HUES64 (cell line): Measurements from ENCODE around the gene IL4R.

Experiments used
- H3K27ac ChIP-seq: 2 replicates; pipeline ENCODE4 v1.7.0; 2013; ENCODE audit warnings: low read depth, low read length, inconsistent platforms
- H3K27me3 ChIP-seq: 2 replicates; pipeline ENCODE4 v1.6.1; 2013; ENCODE audit warnings: mild to moderate bottlenecking, low read length; ENCODE audit not compliant: insufficient read depth
- H3K36me3 ChIP-seq: 2 replicates; pipeline ENCODE4 v1.6.1; 2013; ENCODE audit warnings: mild to moderate bottlenecking, low read length; ENCODE audit not compliant: insufficient read depth
- H3K4me1 ChIP-seq: 2 replicates; pipeline ENCODE4 v1.6.1; 2013; ENCODE audit warnings: mild to moderate bottlenecking, low read length, moderate library complexity; ENCODE audit not compliant: insufficient read depth
- H3K4me3 ChIP-seq: 2 replicates; pipeline ENCODE4 v1.5.1; 2013; ENCODE audit warnings: mild to moderate bottlenecking, low read length, moderate library complexity
- H3K9ac ChIP-seq: 2 replicates; pipeline ENCODE4 v1.6.1; 2013; ENCODE audit warnings: mild to moderate bottlenecking, low read depth, low read length
- H3K9me3 ChIP-seq: 2 replicates; pipeline ENCODE4 v1.6.1; 2013; ENCODE audit warnings: low read depth, low read length; ENCODE audit not compliant: insufficient read depth
- WGBS: fragments of 150-250, 120-280 bp; methylation state at CpG from one replicate; pipeline ENCODE4 v1.1.7; 2013; ENCODE audit warnings: missing lambda C conversion rate; 5-methylcytosine and 5-hydroxymethylcytosine counted together

IL4R gene

DNA sequence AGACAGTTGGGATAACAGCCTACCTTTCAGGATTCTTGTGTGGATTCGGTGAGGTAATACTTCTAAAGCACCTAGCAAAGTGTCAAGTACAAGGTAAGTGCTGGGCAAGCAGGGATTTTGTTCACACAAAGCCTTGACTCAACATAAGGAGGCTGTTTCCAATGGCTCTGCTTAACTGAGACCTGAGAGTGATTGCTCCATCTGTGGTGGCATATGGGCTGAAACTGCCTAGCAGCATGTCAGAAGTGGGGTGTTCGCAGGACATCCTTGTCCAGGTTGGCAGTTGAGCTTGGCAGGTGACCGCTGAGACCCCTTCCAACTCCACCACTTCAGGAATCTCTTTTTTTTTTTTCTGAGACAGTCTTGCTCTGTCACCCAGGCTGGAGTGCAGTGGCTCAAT is 19.8 kb downstream of the IL4R start:
- Histone ChIP-seq H3K4me3 (no peak overlapping the region), H3K27ac (no peak overlapping the region), H3K4me1 (peaks cover 10% of the 10 kb centered on the region; the same call in 1 of the 2 replicates), H3K9me3 (0 out of 2 replicates have a peak, but pooled peaks cover 2% of the 10 kb centered on the region), H3K9ac (no peak overlapping the region), H3K36me3 (peaks cover 8% of the 10 kb centered on the region; the same call in 1 of the 2 replicates), H3K27me3 (no peaks in the 10 kb centered on the region)
- 89% methylated on average over 3 of the region's 3 CpGs for WGBS

DNA sequence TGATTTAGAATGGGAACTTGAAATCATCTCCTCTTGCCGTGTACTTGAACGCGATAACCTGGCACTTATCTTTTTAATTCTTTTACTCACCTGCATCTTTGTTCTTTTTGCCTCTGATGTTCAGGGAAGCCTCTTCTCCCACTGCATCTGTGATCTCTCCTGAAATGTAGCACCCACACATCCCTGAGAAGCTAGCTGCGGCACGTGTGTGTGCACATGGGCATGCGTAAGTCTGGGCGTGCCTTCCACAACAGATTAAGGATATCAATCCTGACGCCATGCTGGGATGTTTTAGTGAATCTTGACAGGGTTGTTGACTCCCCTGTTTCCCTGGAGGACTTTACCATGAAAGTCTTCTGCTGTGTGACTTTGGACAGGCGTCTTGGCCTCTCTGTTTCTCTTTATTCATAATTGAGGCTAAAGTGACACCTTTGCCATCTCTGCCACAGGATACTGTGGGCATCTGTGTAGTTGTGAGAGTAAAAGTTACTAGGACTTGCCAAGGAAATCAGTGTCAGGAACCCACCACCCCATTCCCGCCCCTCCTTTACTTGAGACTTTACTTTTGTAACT is 20.5 kb downstream of the IL4R start:
- Histone ChIP-seq H3K4me1 (peaks cover 10% of the 10 kb centered on the region; the same call in 1 of the 2 replicates), H3K27me3 (no peaks in the 10 kb centered on the region), H3K9ac (no peak overlapping the region), H3K9me3 (no peaks in the 10 kb centered on the region), H3K4me3 (no peak overlapping the region), H3K36me3 (peaks cover 8% of the 10 kb centered on the region; the same call in 1 of the 2 replicates), H3K27ac (no peak overlapping the region)
- WGBS = 96% methylated on average over 10 of the region's 10 CpGs

DNA sequence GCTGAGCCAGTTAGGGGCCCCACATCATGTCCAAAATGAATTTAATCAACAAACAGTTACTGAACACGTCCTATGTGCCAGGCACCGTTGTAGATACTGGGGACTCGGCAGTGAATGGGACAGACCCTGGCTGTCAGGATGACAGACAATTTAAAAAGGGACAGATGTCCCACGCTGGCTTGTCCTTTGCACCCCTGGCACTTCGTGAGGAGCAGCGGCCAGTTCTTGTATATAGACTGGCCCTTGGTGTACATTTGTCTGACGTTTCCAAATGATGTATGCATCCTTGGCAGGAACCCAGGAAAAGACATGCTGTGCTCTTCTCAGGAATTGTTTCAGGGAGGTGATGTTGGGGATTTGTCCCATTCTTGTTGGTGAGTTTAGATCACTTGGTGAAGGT is 21.1 kb downstream of the IL4R start:
- Histone ChIP-seq H3K9me3 (no peaks in the 10 kb centered on the region), H3K36me3 (peaks cover 8% of the 10 kb centered on the region; the same call in 1 of the 2 replicates), H3K27me3 (no peaks in the 10 kb centered on the region), H3K27ac (no peak overlapping the region), H3K4me1 (peaks cover 10% of the 10 kb centered on the region; the same call in 1 of the 2 replicates), H3K9ac (no peak overlapping the region), H3K4me3 (no peak overlapping the region)
- 94% methylated on average over 7 of the region's 7 CpGs for WGBS

DNA sequence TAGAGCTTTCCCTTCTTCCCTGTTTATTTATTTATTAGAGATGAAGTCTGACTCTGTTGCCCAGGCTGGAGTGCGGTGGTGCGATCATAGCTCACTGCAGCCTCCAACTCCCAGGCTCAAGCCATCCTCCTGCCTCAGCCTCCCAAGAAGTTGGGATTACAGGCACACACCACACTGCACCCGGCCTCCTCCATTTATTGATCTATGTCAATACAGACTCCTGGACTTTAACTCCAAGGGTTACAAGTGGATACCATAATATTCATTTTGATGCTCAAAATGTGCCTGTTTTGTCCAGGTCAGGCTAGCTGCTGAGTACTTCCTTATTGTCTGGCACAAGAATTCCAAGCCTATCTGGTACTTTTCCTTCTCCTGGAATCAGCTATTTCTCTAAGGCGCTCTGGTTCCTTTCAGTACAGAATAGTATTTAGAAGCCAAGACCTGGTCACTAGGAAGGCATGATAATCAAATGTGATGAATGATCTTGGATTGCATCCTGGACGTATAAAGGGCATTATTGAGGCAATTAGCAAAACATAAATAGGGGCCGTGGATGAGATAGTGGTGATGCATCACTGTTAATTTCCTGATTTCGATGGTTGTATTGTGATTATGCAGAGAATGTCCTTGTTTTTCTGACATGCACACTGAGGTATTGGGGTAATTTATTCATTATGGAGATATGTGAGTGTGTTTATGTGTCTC is 21.7 kb downstream of the IL4R start:
- Histone ChIP-seq H3K27me3 (no peaks in the 10 kb centered on the region), H3K4me3 (no peak overlapping the region), H3K4me1 (peaks cover 7% of the 10 kb centered on the region; the same call in 1 of the 2 replicates), H3K27ac (no peak overlapping the region), H3K9ac (no peak overlapping the region), H3K9me3 (no peaks in the 10 kb centered on the region), H3K36me3 (peaks cover 8% of the 10 kb centered on the region; the same call in 1 of the 2 replicates)
- WGBS = 93% methylated on average over 7 of the region's 7 CpGs

DNA sequence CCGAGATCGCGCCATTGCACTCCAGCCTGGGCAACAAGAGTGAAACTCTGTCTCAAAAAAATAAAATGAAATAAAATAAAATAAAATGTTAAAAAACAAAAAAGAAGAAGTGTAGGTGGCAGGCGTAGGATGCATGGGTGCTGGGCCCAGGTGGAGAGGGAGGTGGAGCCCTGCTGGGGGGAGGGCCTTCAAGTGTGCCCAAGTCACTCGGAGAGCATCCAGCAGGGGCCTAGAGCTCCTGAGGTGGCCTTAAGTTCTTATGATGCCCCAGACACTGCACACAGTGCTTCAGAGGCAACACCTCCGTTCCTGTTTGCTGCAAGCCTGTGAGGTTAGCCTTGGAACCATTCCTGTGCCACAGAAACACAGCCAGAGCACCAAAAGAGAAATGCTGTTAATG is 23.2 kb downstream of the IL4R start:
- Histone ChIP-seq H3K27me3 (no peaks in the 10 kb centered on the region), H3K36me3 (peaks cover 1% of the 10 kb centered on the region; the same call in 1 of the 2 replicates), H3K9ac (no peak overlapping the region), H3K27ac (no peak overlapping the region), H3K9me3 (no peaks in the 10 kb centered on the region), H3K4me1 (peaks cover 2% of the 10 kb centered on the region; the same call in 1 of the 2 replicates), H3K4me3 (no peak overlapping the region)
- 89% methylated on average over 3 of the region's 6 CpGs for WGBS

DNA sequence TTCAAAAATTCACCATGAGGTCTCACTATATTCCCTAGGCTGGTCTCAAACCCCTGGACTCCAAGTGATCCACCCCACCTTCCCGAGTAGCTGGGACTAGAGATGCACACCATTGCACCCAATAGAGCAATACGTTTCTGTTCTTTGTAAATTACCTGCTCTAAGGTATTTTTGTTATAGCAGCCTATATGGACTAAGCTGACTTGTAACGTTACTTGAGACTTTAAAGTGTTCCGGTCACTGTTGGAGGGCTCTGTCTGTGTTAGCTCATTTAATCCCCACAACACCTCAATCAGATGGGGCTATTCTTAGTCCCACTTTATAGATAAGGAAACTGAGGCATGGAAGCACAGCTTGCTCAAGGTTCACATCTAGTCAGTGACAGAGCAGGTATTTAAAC is 25.4 kb downstream of the IL4R start:
- peaks cover 10% of the 10 kb centered on the region; the same call in 1 of the 2 replicates for H3K36me3 ChIP-seq
- no peaks in the 10 kb centered on the region for H3K27me3 ChIP-seq
- H3K9me3 ChIP-seq = no peaks in the 10 kb centered on the region
- no peak overlapping the region for H3K4me3 ChIP-seq
- no peak overlapping the region for H3K9ac ChIP-seq
- 98% methylated on average over 4 of the region's 4 CpGs for WGBS
- H3K4me1 ChIP-seq = no peaks in the 10 kb centered on the region
- H3K27ac ChIP-seq = no peak overlapping the region

DNA sequence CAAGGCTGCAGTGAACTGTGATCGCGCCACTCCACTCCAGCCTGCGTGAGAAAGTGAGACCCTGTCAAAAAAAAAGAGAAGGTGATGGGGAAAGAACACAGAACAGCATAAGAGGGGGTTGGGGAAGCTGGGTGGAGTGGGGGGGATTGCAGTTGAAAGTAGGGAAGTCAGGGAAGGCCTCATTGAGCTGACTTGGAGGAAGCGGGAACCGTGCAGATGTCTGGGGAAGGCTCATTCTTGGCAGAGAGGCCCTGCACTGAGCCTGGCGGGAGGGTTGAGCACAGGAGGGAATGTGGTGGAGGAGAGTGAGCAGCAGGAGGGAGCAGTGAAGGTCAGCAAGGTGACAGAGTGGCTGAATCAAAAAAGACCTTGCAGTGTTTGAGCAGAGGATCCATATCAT is 26.9 kb downstream of the IL4R start:
- Histone ChIP-seq H3K27me3 (no peaks in the 10 kb centered on the region), H3K36me3 (peaks cover 10% of the 10 kb centered on the region; the same call in 1 of the 2 replicates), H3K27ac (no peak overlapping the region), H3K9me3 (no peaks in the 10 kb centered on the region), H3K9ac (no peak overlapping the region), H3K4me1 (no peaks in the 10 kb centered on the region), H3K4me3 (no peak overlapping the region)
- 92% methylated on average over 6 of the region's 6 CpGs for WGBS

DNA sequence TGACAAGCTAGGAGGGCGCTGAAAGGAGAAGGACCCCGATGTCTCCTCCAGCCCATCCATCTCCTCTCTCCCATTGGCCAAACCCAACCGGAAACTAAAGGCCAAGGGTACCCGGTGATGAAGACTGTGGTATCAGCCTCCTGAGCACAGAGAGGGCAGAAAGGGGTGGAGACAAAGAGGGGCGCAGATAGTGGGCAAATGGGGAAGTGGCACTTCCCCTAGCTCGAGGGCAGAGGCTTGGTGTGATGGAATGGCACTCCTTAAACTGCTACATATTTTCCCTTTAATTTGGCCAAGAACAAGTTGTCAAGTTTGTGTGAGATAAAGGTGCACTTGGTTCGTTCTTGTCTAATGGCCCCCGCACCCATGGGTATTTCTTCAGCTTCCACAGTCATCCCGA is 27.8 kb downstream of the IL4R start:
- Histone ChIP-seq H3K27me3 (no peaks in the 10 kb centered on the region), H3K9ac (no peak overlapping the region), H3K27ac (no peak overlapping the region), H3K36me3 (peaks cover 12% of the 10 kb centered on the region; the same call in 1 of the 2 replicates), H3K4me3 (no peak overlapping the region), H3K4me1 (no peaks in the 10 kb centered on the region), H3K9me3 (no peaks in the 10 kb centered on the region)
- WGBS = 97% methylated on average over 8 of the region's 9 CpGs

DNA sequence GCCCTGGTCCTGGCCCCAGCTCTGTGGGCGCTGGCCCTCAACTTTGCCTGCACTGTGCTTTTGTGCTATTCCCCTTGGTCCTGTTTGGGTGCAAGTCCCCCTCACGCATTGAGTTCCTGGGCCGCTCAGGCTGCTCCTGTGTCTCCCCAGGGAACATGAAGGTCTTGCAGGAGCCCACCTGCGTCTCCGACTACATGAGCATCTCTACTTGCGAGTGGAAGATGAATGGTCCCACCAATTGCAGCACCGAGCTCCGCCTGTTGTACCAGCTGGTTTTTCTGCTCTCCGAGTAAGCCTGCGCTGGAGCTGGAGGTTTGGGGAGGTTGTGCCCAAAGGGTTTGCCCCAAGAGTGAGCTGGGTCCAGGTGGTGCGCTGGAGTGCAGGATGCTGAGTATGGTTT is 28.2 kb downstream of the IL4R start:
- 95% methylated on average over 11 of the region's 11 CpGs for WGBS
- Histone ChIP-seq H3K27me3 (no peaks in the 10 kb centered on the region), H3K4me3 (no peak overlapping the region), H3K36me3 (peaks cover 12% of the 10 kb centered on the region; the same call in 1 of the 2 replicates), H3K4me1 (no peaks in the 10 kb centered on the region), H3K27ac (no peak overlapping the region), H3K9ac (no peak overlapping the region), H3K9me3 (no peaks in the 10 kb centered on the region)

DNA sequence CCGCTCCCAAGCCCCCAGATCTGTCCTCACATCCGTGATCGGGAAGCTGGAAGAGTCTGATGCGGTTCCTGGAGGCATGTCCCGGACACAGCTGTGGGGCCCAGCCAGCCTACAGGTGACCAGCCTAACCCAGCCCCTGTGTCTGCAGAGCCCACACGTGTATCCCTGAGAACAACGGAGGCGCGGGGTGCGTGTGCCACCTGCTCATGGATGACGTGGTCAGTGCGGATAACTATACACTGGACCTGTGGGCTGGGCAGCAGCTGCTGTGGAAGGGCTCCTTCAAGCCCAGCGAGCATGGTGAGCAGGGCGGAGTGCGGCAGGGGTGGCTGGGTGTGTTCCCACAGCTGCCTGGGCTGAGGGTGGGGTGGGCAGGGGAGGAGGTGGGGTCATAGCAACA is 30.9 kb downstream of the IL4R start:
- Histone ChIP-seq H3K27ac (no peak overlapping the region), H3K4me3 (no peak overlapping the region), H3K36me3 (peaks cover 21% of the 10 kb centered on the region; the same call in 1 of the 2 replicates), H3K4me1 (no peaks in the 10 kb centered on the region), H3K27me3 (no peaks in the 10 kb centered on the region), H3K9me3 (no peaks in the 10 kb centered on the region), H3K9ac (no peak overlapping the region)
- 93% methylated on average over 15 of the region's 15 CpGs for WGBS

DNA sequence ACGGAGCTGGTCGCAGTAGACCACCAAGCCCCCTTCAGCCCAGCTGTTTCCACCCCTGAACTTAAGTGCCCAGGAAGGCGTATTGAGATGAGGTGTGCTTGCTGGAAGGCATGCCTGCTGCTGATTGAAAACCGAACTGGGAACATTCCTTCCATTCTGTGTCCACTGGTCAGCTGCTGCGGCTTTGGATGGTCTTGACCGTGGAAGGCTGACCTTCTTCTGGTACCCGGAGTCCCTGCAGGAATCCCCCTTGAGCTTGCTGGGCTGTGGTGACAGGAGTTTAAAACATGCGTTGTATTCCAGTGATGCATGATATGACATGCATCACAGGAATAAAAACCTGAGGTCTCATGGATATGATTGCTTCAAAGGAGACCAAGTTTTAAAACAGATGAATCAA is 31.4 kb downstream of the IL4R start:
- 94% methylated on average over 8 of the region's 8 CpGs for WGBS
- Histone ChIP-seq H3K9ac (no peak overlapping the region), H3K9me3 (no peaks in the 10 kb centered on the region), H3K36me3 (peaks cover 26% of the 10 kb centered on the region; the same call in 1 of the 2 replicates), H3K4me3 (no peak overlapping the region), H3K27ac (no peak overlapping the region), H3K27me3 (no peaks in the 10 kb centered on the region), H3K4me1 (no peaks in the 10 kb centered on the region)
